B cell (primary cell): ENCODE data around the gene SRPRB. TPM values are rescaled to one million over a fixed set of nuclear protein-coding genes. Genes with fewer than 3 reads are reported as not detected.

Experiments
- ATAC-seq: fragments of 200-7000 bp; cut with Tn5 transposase; one replicate; pipeline ENCODE4 v1.10.0; 2021; ENCODE audit warnings: low read depth, mild to moderate bottlenecking, moderate number of reproducible peaks, moderate library complexity
- CTCF ChIA-PET: fragments of 350-600 bp; sonication (Branson Sonifier 250); formaldehyde crosslinking; loops from one replicate; lab custom pipeline; 2021; ENCODE audit warnings: antibody characterized with exemption, inconsistent platforms; lab: Charles Lee
- POLR2A ChIA-PET: fragments of 350-600 bp; sonication (Branson Sonifier 250); formaldehyde crosslinking; loops from one replicate; lab custom pipeline; 2021; ENCODE audit warnings: antibody characterized with exemption; lab: Charles Lee
- DNase-seq: peaks from one replicate; pipeline ENCODE4 v3.0.0; 2013
- H2AFZ ChIP-seq: 2 replicates; pipeline ENCODE4 v1.6.1; 2012; ENCODE audit warnings: mild to moderate bottlenecking, low read depth, low read length; ENCODE audit not compliant: insufficient read depth, poor library complexity, severe bottlenecking
- H3K27ac ChIP-seq, 2 donors: 1 replicate in 1 of 2; 2 replicates in 1 of 2; pipeline ENCODE4 v1.5.1; 2012 to 2013; ENCODE audit warnings: low read length in 2 of 2, mild to moderate bottlenecking in 2 of 2, moderate library complexity in 1 of 2
- H3K27me3 ChIP-seq, 4 experiments: fragments of 200-600 bp in 1 of 4; sonication (generic) in 1 of 4; replicated peaks in 1 of 4; 1 replicate in 2 of 4; 2 replicates in 2 of 4; pipeline versions ENCODE4 v1.6.1 to v1.7.0; 2013 to 2016; ENCODE audit warnings: low read length in 3 of 4, mild to moderate bottlenecking in 2 of 4, mixed read lengths in 1 of 4, moderate library complexity in 1 of 4; ENCODE audit not compliant: insufficient read depth in 4 of 4, control insufficient read depth in 3 of 4; ENCODE audit errors: control extremely low read depth in 1 of 4
- H3K36me3 ChIP-seq, 2 experiments: replicated peaks in 1 of 2; 1 replicate in 1 of 2; 2 replicates in 1 of 2; pipeline versions ENCODE4 v1.6.1 to v1.7.1; 2013; ENCODE audit warnings: low read length in 1 of 2; ENCODE audit not compliant: insufficient read depth in 2 of 2, control insufficient read depth in 1 of 2; ENCODE audit errors: control extremely low read depth in 1 of 2, extremely low read depth in 1 of 2
- H3K4me1 ChIP-seq, 2 donors: fragments of 200-600 bp in 1 of 2; sonication (generic) in 1 of 2; 1 replicate in 1 of 2; 2 replicates in 1 of 2; pipeline versions ENCODE4 v1.5.1 to v1.6.1; 2013 to 2017; ENCODE audit warnings: low read length in 2 of 2; ENCODE audit not compliant: control insufficient read depth in 2 of 2, insufficient read depth in 2 of 2
- H3K4me2 ChIP-seq: replicated peaks from 2 replicates; pipeline ENCODE3; 2012; ENCODE audit warnings: mild to moderate bottlenecking, low read depth, low read length; ENCODE audit not compliant: poor library complexity, severe bottlenecking
- H3K4me3 ChIP-seq, 5 experiments: fragments of 200-600 bp in 1 of 5; sonication (generic) in 1 of 5; 1 replicate in 3 of 5; 2 replicates in 2 of 5; pipeline versions ENCODE4 v1.5.1 to v1.7.0; 2011 to 2016; ENCODE audit warnings: low read length in 4 of 5, mild to moderate bottlenecking in 4 of 5, low read depth in 2 of 5, control low read depth in 1 of 5, moderate library complexity in 1 of 5; ENCODE audit not compliant: insufficient read depth in 1 of 5; ENCODE audit errors: control extremely low read depth in 1 of 5, extremely low read depth in 1 of 5
- H3K79me2 ChIP-seq: fragments of 200-600 bp; sonication (generic); one replicate; pipeline ENCODE4 v1.6.0; 2016; ENCODE audit warnings: low read length; ENCODE audit not compliant: control insufficient read depth, insufficient read depth
- H3K9ac ChIP-seq: fragments of 200-600 bp; sonication (generic); 2 replicates; pipeline ENCODE4 v1.6.1; 2017; ENCODE audit warnings: mild to moderate bottlenecking, low read length, moderate library complexity
- H3K9me3 ChIP-seq, 3 donors: one replicate each; pipeline versions ENCODE4 v1.6.1 to v1.7.1; 2013; ENCODE audit warnings: low read length in 2 of 3; ENCODE audit not compliant: control insufficient read depth in 2 of 3, insufficient read depth in 1 of 3; ENCODE audit errors: control extremely low read depth in 1 of 3
- H4K20me1 ChIP-seq: 2 replicates; pipeline ENCODE4 v1.6.0; 2012; ENCODE audit warnings: mild to moderate bottlenecking, low read length; ENCODE audit not compliant: insufficient read depth, control insufficient read depth, poor library complexity, severe bottlenecking
- H3K27ac Mint-ChIP-seq: one replicate; pipeline ENCODE4 v1.8.0; 2021; ENCODE audit warnings: mixed read lengths
- H3K27me3 Mint-ChIP-seq: one replicate; pipeline ENCODE4 v1.8.0; 2021; ENCODE audit warnings: mixed read lengths
- H3K4me1 Mint-ChIP-seq: one replicate; pipeline ENCODE4 v1.8.0; 2021; ENCODE audit warnings: mixed read lengths
- H3K4me3 Mint-ChIP-seq: one replicate; pipeline ENCODE4 v1.8.0; 2021; ENCODE audit warnings: mixed read lengths
- H3K9me3 Mint-ChIP-seq: one replicate; pipeline ENCODE4 v1.8.0; 2022; ENCODE audit warnings: mixed read lengths; ENCODE audit not compliant: insufficient read depth
- CTCF ChIP-seq: fragments of 200-600 bp; IDR thresholded peaks from one replicate; pipeline ENCODE4 v1.8.0; 2022; ENCODE audit warnings: antibody characterized with exemption, mild to moderate bottlenecking
- EZH2 ChIP-seq: IDR thresholded peaks from 2 replicates; pipeline ENCODE4 v1.6.1; 2012; ENCODE audit warnings: borderline replicate concordance, low read depth, mild to moderate bottlenecking, moderate library complexity, low read length; ENCODE audit not compliant: insufficient read depth, poor library complexity, severe bottlenecking
- WGBS: methylation state at CpG from one replicate; pipeline ENCODE4 v1.1.5; 2013; ENCODE audit warnings: missing lambda C conversion rate; ENCODE audit not compliant: insufficient coverage; 5-methylcytosine and 5-hydroxymethylcytosine counted together
- intact Hi-C: fragments of 100-400 bp; cut with micrococcal nuclease; formaldehyde crosslinking; loops from one replicate; pipeline ENCODE4 v1.10.0; 2022
- polyA plus RNA-seq: library from polyadenylated mRNA; depleted of rRNA; stranded (reverse); fragments of >200 nt; gene quantifications from 2 replicates; pipeline ENCODE4 v1.2.3, GENCODE V29; 2012
- total RNA-seq, 2 donors: library from RNA; stranded (reverse); fragments of 120-200 nt in 1 of 2; gene quantifications; 1 replicate in 1 of 2; 2 replicates in 1 of 2; pipeline versions ENCODE4 v1.2.3 to v1.2.4, GENCODE V29; 2013 to 2022

The SRPRB gene
- total and polyA plus RNA-seq, 2 donors (not counting 1 experiment from before 2014, with no cell fraction given), result 10.1 to 28.8 TPM

DNA sequence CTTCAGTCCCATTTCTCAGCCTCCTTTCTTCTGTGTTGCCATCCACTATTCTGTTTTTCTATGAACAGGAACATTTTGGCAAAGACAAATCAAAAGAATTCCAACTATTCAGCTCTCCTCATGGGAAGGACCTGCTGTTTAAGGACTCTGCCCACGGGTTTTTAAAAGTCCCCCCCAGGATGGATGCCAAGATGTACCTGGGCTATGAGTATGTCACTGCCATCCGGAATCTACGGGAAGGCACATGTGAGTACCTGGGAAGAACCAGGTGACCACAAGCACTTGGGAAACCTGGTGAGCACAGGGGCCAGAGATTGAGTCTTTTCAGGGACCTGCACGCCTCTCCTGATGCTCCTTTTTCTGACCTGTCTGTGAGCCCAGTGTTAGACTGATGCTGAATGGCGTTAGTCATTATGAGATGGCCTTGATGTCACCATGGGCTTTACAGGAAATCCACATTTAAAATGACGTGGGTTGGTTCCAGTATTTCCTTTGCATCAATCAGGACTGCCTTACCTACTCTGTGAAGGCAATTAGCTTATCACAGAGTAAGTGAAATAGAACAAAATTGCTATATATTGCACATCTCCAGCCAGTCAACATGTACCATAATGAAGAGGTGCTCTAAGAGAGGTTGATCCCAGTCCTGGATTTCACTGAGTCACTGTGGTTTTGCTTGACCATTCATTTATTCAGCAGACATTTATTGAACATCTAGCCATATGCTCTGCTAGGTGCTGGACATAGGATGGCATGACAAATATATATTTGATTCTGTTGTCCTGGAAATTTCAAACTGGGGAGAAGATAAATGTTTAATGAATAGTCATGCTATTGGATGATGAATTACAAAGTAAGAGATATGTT lies 47.7 kb upstream of the SRPRB start:
- POLR2A ChIA-PET, result no interaction called here
- H3K27me3 Mint-ChIP-seq, result peaks cover 11% of the 10 kb centered on the region
- no peak for ATAC-seq

More for the DNA sequence above, 47.7 kb upstream of the SRPRB start:
- Histone ChIP-seq H3K27ac (no peak overlapping the region), H3K4me1 (no peaks in the 10 kb centered on the region), H2AFZ (no peak overlapping the region), H3K4me3 (no peak overlapping the region), H3K9ac (no peak overlapping the region), H3K27me3 (no peaks in the 10 kb centered on the region), H3K9me3 (no peaks in the 10 kb centered on the region), H3K36me3 (no peaks in the 10 kb centered on the region), H4K20me1 (no peaks in the 10 kb centered on the region), H3K79me2 (no peaks in the 10 kb centered on the region), H3K4me2 (no peak overlapping the region)
- CTCF ChIA-PET, result no interaction called here
- DNase-seq, result no peak
- no peak overlapping the region for H3K27ac Mint-ChIP-seq
- no peaks in the 10 kb centered on the region for H3K4me1 Mint-ChIP-seq
- intact Hi-C loops, result no loop called here
- no peaks in the 10 kb centered on the region for H3K9me3 Mint-ChIP-seq
- no peak overlapping the region for H3K4me3 Mint-ChIP-seq
- TF ChIP-seq CTCF (no peak), EZH2 (no peak)
- 89% methylated on average over 5 of the region's 6 CpGs for WGBS
